IPS-20b (cell line): ENCODE data around the gene SLC6A6.
"Not testable (repeated sequence)": the region's sequence is repeated elsewhere in the genome, so short reads cannot be mapped to it uniquely, and the experiment has no call there.

Experiments used
- H3K27ac ChIP-seq: one replicate; pipeline ENCODE4 v1.5.1; 2013; ENCODE audit warnings: low read length
- H3K27me3 ChIP-seq: 2 replicates; pipeline ENCODE4 v1.6.1; 2013; ENCODE audit warnings: mild to moderate bottlenecking, low read length, inconsistent platforms; ENCODE audit not compliant: insufficient read depth
- H3K36me3 ChIP-seq: 2 replicates; pipeline ENCODE4 v1.6.1; 2013; ENCODE audit warnings: low read depth, mild to moderate bottlenecking, inconsistent platforms, low read length, moderate library complexity; ENCODE audit not compliant: insufficient read depth
- H3K4me1 ChIP-seq: 2 replicates; pipeline ENCODE4 v1.6.1; 2013; ENCODE audit warnings: mild to moderate bottlenecking, control low read depth, inconsistent platforms, low read length, moderate library complexity; ENCODE audit not compliant: insufficient read depth
- H3K4me3 ChIP-seq: 2 replicates; pipeline ENCODE4 v1.5.1; 2013; ENCODE audit warnings: mild to moderate bottlenecking, low read length, inconsistent platforms
- H3K9ac ChIP-seq: 2 replicates; pipeline ENCODE4 v1.6.1; 2013; ENCODE audit warnings: low read depth, mild to moderate bottlenecking, inconsistent platforms, low read length, moderate library complexity
- H3K9me3 ChIP-seq: 2 replicates; pipeline ENCODE4 v1.6.1; 2013; ENCODE audit warnings: mild to moderate bottlenecking, low read depth, low read length, inconsistent platforms; ENCODE audit not compliant: insufficient read depth

SLC6A6 gene

GRCh38 chr3:14511623-14512280 is 109.3 kb downstream of the SLC6A6 start:
- Histone ChIP-seq H3K4me3 (no peak overlapping the region), H3K4me1 (no peaks in the 10 kb centered on the region), H3K27ac (no peak overlapping the region), H3K36me3 (no peaks in the 10 kb centered on the region), H3K9ac (no peak overlapping the region), H3K27me3 (no peaks in the 10 kb centered on the region), H3K9me3 (no peaks in the 10 kb centered on the region)

GRCh38 chr3:14512281-14512941 is 110.0 kb downstream of the SLC6A6 start:
- Histone ChIP-seq H3K9me3 (no peaks in the 10 kb centered on the region), H3K4me1 (no peaks in the 10 kb centered on the region), H3K9ac (no peak overlapping the region), H3K36me3 (no peaks in the 10 kb centered on the region), H3K4me3 (no peak overlapping the region), H3K27ac (no peak overlapping the region), H3K27me3 (no peaks in the 10 kb centered on the region)

- Histone ChIP-seq H3K36me3 (no peaks in the 10 kb centered on the region), H3K27me3 (no peaks in the 10 kb centered on the region), H3K4me1 (no peaks in the 10 kb centered on the region), H3K4me3 (no peak overlapping the region), H3K9ac (no peak overlapping the region), H3K27ac (no peak overlapping the region), H3K9me3 (no peaks in the 10 kb centered on the region)
Measured at GRCh38 chr3:14512942-14513327, 110.5 kb downstream of the SLC6A6 start.

- Histone ChIP-seq H3K9me3 (no peaks in the 10 kb centered on the region), H3K27me3 (no peaks in the 10 kb centered on the region), H3K4me1 (no peaks in the 10 kb centered on the region), H3K36me3 (no peaks in the 10 kb centered on the region), H3K27ac (no peak overlapping the region), H3K4me3 (no peak overlapping the region), H3K9ac (no peak overlapping the region)
Measured at GRCh38 chr3:14513566-14514322, 111.3 kb downstream of the SLC6A6 start.

- no peaks in the 10 kb centered on the region for H3K9me3 ChIP-seq
- no peaks in the 10 kb centered on the region for H3K36me3 ChIP-seq
- H3K9ac ChIP-seq, result no peak overlapping the region
- H3K27me3 ChIP-seq, result no peaks in the 10 kb centered on the region
- H3K4me1 ChIP-seq, result no peaks in the 10 kb centered on the region
- no peak overlapping the region for H3K4me3 ChIP-seq
- H3K27ac ChIP-seq, result no peak overlapping the region
Measured at GRCh38 chr3:14514323-14514720, 111.9 kb downstream of the SLC6A6 start.

GRCh38 chr3:14515526-14515925 is 113.1 kb downstream of the SLC6A6 start:
- not testable (repeated sequence) for H3K27ac ChIP-seq, H3K9me3 ChIP-seq, H3K36me3 ChIP-seq, H3K4me1 ChIP-seq, H3K4me3 ChIP-seq, H3K9ac ChIP-seq, H3K27me3 ChIP-seq

GRCh38 chr3:14516738-14517345 is 114.4 kb downstream of the SLC6A6 start:
- no peak overlapping the region for H3K4me3 ChIP-seq
- H3K27me3 ChIP-seq, result no peaks in the 10 kb centered on the region
- H3K9me3 ChIP-seq, result no peaks in the 10 kb centered on the region
- H3K36me3 ChIP-seq, result no peaks in the 10 kb centered on the region
- no peaks in the 10 kb centered on the region for H3K4me1 ChIP-seq
- no peak overlapping the region for H3K9ac ChIP-seq
- H3K27ac ChIP-seq, result no peak overlapping the region

GRCh38 chr3:14517601-14518431 is 115.4 kb downstream of the SLC6A6 start:
- no peak overlapping the region for H3K9ac ChIP-seq
- H3K4me1 ChIP-seq, result peaks cover 2% of the 10 kb centered on the region; the same call in 1 of the 2 replicates
- H3K9me3 ChIP-seq, result no peaks in the 10 kb centered on the region
- H3K27ac ChIP-seq, result no peak overlapping the region
- no peaks in the 10 kb centered on the region for H3K36me3 ChIP-seq
- no peak overlapping the region for H3K4me3 ChIP-seq
- no peaks in the 10 kb centered on the region for H3K27me3 ChIP-seq

- H3K36me3 ChIP-seq, result no peaks in the 10 kb centered on the region
- H3K9ac ChIP-seq, result no peak overlapping the region
- H3K4me3 ChIP-seq, result no peak overlapping the region
- no peaks in the 10 kb centered on the region for H3K9me3 ChIP-seq
- H3K4me1 ChIP-seq, result peaks cover 2% of the 10 kb centered on the region; the same call in 1 of the 2 replicates
- H3K27ac ChIP-seq, result no peak overlapping the region
- no peaks in the 10 kb centered on the region for H3K27me3 ChIP-seq
Measured at GRCh38 chr3:14518432-14518802, 116.0 kb downstream of the SLC6A6 start.

- no peaks in the 10 kb centered on the region for H3K27me3 ChIP-seq
Measured at GRCh38 chr3:14518893-14519292, 116.5 kb downstream of the SLC6A6 start.

GRCh38 chr3:14519406-14519805 is 117.0 kb downstream of the SLC6A6 start:
- H3K4me1 ChIP-seq, result peaks cover 2% of the 10 kb centered on the region; the same call in 1 of the 2 replicates
- no peaks in the 10 kb centered on the region for H3K36me3 ChIP-seq
- no peak overlapping the region for H3K4me3 ChIP-seq
- no peaks in the 10 kb centered on the region for H3K9me3 ChIP-seq
- no peaks in the 10 kb centered on the region for H3K27me3 ChIP-seq
- no peak overlapping the region for H3K27ac ChIP-seq
- H3K9ac ChIP-seq, result no peak overlapping the region

More at GRCh38 chr3:14518893-14519292, 116.5 kb downstream of the SLC6A6 start:
- Histone ChIP-seq H3K9me3 (no peaks in the 10 kb centered on the region), H3K36me3 (no peaks in the 10 kb centered on the region), H3K9ac (no peak overlapping the region), H3K27ac (no peak overlapping the region), H3K4me1 (peaks cover 2% of the 10 kb centered on the region; the same call in 1 of the 2 replicates), H3K4me3 (no peak overlapping the region)
